Motor neuron (in vitro differentiated cells): Measurements from ENCODE around the gene LPXN. TPM values are rescaled to one million over a fixed set of nuclear protein-coding genes. Genes with fewer than 3 reads are reported as not detected.

ENCODE experiments used
- total RNA-seq, 8 experiments: library from RNA; unstranded; fragments of 300-600 nt; gene quantifications; 2 replicates each; pipeline versions ENCODE4 v1.2.3 to v1.2.4, GENCODE V29; 2022

The LPXN gene
- total RNA-seq, 8 experiments from 2014 or later = 2.4 to 10.0 (median 5.9) TPM

Other genes starting within 250 kb of the LPXN start
- gene OR5B17, start 216.8 kb downstream of the LPXN start, total RNA-seq = under 1 TPM in 1 of 8 experiments, not detected in 7; 0.52 TPM
- gene OR5B3, start 169.0 kb downstream of the LPXN start, total RNA-seq = not detected
- under 1 TPM in 2 of 8 experiments, not detected in 6; 0.08 to 0.71 TPM for gene OR5B2, start 147.7 kb downstream of the LPXN start, total RNA-seq
- gene OR5B12, start 133.6 kb downstream of the LPXN start, total RNA-seq = under 1 TPM in 1 of 8 experiments, not detected in 7; 0.28 TPM
- 1 to 10 TPM in 1 of 8 experiments, under 1 TPM in 3, not detected in 4; 0.32 to 1.1 (median 0.41) TPM for gene OR5B21, start 67.8 kb downstream of the LPXN start, total RNA-seq
- 10 to 100 TPM; 24.5 to 68.7 (median 45.2) TPM for gene ZFP91, start 3.2 kb upstream of the LPXN start, total RNA-seq
- 1 to 10 TPM in 6 of 8 experiments, under 1 TPM in 2; 0.60 to 4.8 (median 1.3) TPM for gene CNTF, start 46.8 kb upstream of the LPXN start, total RNA-seq
- gene GLYAT, start 156.1 kb upstream of the LPXN start, total RNA-seq = under 1 TPM in 5 of 8 experiments, not detected in 3; 0.09 to 0.86 (median 0.36) TPM